ENCODE results near the gene NEUROD6.

The NEUROD6 gene

DNA sequence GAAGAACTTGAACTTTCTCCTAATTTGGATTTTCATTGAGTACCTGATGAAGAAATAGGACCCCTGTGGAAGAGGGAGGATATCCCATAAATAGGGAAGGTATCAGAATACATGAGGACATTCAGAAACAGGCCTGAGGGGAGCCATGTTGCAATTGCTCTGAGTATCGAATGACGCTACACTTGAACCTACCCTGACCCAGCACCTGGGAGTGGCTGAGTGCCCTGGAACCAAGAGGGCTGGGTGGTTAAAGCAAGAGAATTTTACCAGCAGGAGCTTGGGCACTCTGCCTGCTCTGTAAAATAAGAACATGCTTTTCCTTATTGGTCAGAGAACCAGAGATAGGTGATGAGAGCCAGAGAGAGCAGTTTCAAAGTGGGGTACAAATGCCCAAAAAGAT lies 7.2 kb downstream of the NEUROD6 start:
- DNase-seq (ENCODE audit: low spot score), result no peak

GRCh38 chr7:31327071-31327470 lies 13.5 kb downstream of the NEUROD6 start:
- peak; percentile 76 for DNase-seq (ENCODE audit: low spot score)

DNA sequence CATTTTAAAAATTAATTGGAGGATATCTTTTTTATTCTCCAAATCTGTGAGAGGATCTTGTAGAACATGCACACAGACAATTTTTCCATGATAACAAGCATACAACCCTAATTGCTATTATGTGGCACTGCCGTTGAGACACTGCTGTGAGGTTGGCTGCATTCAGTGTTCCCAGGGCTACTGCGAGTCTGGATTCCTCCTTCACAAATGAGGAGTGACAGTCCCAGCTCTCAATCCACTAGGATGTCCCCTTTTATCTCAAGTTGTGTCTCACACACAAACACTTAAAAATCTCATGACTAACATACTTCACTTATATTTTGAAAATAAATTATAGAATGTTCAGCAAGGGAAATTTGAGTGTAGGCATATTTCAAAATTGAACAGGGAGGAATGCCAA lies 14.1 kb downstream of the NEUROD6 start:
- no peak for DNase-seq (ENCODE audit: low spot score)

- DNase-seq (ENCODE audit: low spot score), result no peak
Observed at GRCh38 chr7:31323101-31323500, 17.4 kb downstream of the NEUROD6 start.

DNA sequence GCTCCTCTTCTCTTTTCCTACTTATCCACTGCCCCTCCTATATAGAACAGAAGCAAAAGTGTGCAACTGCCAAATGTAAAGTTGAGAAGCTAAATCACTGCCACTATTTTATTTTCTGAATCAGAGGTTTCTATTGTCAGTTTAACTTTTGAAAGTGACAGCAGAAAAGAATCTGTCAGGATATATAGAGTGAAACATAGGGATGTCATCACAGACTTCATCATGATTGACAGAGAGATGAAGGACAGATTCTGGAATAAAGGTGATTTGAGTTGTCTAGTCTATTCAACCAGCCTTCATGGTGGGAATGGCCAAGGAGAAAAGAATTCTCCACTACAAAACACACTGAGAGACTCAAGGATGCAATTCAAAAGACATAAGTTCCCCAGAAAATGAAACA lies 19.9 kb downstream of the NEUROD6 start:
- no peak for DNase-seq (ENCODE audit: low spot score)

GRCh38 chr7:31318313-31318712 lies 22.2 kb downstream of the NEUROD6 start:
- no peak for DNase-seq (ENCODE audit: low spot score)

GRCh38 chr7:31316876-31317275 lies 23.6 kb downstream of the NEUROD6 start:
- no peak for DNase-seq (ENCODE audit: low spot score)

DNA sequence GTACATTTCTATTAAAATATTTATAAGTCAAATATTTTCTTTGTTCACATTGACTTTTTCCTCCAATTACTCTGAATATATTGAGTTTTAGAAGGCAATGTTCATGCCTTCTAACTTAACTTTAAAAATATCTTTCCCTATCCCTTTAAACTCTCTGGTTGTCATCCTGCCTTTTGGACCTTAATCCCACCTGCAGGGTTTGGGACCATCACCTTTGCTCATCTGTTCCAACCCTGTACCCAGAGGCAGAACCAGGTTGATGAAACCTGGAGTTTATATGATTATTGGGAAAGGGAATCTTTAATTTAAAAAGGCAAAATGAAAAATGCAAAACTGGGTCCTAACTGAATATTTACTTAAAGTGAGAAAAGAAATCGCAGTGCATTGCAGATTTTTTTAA lies 24.8 kb downstream of the NEUROD6 start:
- DNase-seq (ENCODE audit: low spot score), result no peak

GRCh38 chr7:31314781-31315180 lies 25.7 kb downstream of the NEUROD6 start:
- no peak for DNase-seq (ENCODE audit: low spot score)

GRCh38 chr7:31312889-31313288 lies 27.6 kb downstream of the NEUROD6 start:
- no peak for DNase-seq (ENCODE audit: low spot score)

DNA sequence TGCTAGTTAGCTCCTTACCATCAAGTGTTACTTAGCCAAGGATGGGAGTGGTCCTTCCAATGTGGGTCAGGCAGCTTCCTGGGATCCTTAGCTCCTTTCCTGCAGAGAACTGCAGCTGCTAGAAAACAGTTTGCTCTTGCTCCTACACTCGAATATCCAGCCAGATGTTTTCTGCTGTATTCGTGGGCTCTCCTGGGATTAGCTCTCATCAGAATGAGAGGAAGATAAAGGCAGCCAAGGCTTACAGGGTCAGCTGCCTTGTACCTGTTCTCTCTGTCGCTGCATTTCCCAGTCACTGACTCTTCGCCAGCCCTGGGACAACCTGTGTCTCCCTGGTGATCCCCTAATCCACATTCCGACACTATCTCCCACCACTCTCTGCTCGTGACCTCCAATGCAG lies 29.0 kb downstream of the NEUROD6 start:
- DNase-seq (ENCODE audit: low spot score), result no peak

DNA sequence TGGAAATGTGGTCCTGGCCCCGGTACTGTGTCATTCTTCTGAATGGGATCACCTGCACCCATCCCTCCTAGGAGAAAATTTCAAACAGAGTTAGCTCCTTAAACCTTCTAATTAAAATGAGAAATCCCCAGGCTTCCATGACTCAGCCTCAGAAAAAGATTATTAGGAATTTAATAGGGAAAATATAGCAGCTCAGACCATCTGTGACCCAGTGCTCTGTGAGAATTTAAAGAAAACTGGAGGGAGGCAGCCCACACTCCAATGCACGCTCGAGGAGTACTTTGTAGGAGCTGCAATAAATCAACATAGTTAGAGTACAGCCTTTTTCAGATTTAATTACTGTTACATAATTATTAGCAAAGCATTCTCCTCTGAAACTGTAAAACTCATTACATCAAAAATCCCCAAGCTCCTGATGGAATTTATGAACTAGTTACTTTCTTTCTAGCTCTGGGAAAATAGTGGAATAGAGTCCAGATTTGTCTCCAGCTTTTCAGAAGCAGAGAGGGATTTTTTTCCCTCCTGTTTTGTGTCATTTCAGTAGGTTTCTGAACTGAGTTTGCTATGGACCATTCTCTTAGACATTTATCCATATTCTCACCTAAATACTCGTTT lies 30.1 kb downstream of the NEUROD6 start:
- no peak for DNase-seq (ENCODE audit: low spot score)

GRCh38 chr7:31309407-31309806 lies 31.1 kb downstream of the NEUROD6 start:
- DNase-seq (ENCODE audit: low spot score), result no peak

DNA sequence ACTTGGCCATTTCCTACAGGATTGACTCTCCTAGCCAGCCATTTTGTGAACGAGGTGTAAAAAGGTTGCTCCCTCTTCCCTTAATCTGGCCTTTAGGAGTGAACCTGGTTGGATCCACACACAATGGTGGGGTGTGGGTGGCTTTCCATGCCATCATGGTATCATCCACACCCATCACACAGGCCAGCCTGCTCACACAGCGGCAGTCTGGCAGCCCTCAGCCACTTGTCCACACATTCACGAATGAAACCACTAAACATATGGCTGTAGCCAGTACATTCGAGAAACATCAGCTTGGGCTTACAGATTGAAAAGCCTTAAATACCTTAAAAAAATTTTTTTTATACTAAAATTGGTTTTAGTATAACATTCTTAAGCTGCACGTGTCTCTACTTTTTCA lies 31.9 kb downstream of the NEUROD6 start:
- no peak for DNase-seq (ENCODE audit: low spot score)

- DNase-seq (ENCODE audit: low spot score), result no peak
Observed at GRCh38 chr7:31307972-31308371, 32.6 kb downstream of the NEUROD6 start.

- no peak for DNase-seq (ENCODE audit: low spot score)
Observed at GRCh38 chr7:31305260-31305659, 35.3 kb downstream of the NEUROD6 start.

DNA sequence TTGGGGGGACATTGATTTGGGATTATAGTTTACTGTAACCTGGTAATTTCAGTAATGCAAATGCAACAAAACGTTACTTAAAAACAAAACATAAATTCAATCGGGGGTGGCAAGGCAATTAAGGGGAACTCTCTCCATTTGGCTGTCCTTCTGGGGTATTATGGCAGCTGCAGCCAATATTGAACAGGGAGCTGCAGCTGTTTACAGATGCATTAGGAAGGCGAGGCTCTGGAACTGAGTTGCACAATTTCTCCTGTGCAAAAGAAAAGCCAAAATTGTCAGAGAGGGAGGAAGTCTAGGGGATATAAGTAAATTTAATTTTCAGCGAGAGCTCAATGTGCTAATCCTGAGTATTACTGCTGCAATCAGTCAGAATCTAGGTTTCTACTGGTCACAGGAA lies 36.1 kb downstream of the NEUROD6 start:
- DNase-seq (ENCODE audit: low spot score), result no peak

DNA sequence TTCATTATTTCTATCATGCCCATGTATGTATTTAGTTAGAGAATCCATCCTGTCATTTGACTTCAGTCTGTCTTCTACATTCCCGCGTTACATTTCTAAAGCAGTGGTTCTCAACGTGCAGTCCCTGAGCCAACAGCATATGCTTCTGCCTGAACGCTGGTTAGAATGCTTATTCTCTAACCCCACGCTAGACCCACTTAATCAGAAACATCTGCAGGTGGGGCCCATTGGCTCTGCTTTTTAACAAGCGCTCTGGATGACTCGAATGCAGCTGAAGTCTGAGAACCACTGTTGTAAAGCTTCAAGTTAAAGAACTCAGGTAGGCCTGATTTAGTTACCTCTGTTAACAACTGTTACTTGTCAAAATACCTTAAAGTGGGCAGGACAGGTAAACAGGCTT lies 38.2 kb downstream of the NEUROD6 start:
- DNase-seq (ENCODE audit: low spot score), result no peak

- no peak for DNase-seq (ENCODE audit: low spot score)
Observed at GRCh38 chr7:31299336-31299735, 41.2 kb downstream of the NEUROD6 start.

- DNase-seq (ENCODE audit: low spot score), result no peak
Observed at GRCh38 chr7:31290601-31291000, 49.9 kb downstream of the NEUROD6 start.
